HG03097 (cell line): ENCODE data around the gene HMX1.

Experiments
- ATAC-seq: cut with Tn5 transposase; IDR thresholded peaks from one replicate; pipeline ENCODE4 v1.9.1; 2021; ENCODE audit not compliant: unreplicated experiment, low FRiP score

Gene HMX1

DNA sequence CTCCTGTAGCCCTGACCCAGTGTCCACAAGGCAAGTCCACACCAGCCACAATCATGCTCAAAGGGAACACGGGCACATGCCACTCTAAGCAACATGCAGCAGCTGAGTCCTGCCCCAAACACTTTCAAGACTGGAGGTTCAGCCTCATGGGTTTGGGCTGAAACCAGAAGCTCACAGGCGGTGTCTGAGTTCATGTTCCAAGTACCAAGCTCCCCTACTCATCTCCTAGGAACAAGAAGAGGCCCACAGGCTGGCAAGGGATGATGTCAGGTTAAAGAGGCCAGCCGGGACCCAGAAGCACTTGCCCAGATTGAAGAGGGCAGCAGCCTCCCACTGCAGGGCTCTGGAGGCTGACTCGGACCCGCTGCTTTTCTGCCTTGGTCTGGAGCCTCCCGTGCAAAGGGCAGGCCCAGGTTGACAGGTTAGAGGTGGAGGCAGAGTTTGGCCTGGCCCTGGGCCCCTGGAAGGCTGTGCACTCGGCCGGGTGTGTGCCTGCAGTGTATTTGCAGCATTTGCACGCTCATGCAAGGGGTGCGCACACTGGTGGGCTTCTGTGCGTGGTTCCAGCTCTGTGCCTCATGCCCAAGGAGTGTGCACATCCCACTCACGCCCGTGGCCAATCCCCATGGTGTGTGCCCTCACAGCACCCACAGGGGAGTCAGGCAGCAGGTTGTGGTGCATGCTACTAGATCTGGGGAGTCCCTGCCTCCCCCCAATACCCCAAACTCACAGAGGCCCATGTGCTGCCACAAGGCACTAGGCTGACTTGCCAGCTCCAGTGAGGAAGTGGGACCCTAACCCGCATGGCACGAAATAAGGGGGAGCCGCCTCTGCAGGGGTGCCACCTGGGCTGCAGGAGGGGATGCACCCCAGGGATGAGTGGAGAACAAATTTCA is 2.4 kb downstream of the HMX1 start:
- no peak for ATAC-seq

DNA sequence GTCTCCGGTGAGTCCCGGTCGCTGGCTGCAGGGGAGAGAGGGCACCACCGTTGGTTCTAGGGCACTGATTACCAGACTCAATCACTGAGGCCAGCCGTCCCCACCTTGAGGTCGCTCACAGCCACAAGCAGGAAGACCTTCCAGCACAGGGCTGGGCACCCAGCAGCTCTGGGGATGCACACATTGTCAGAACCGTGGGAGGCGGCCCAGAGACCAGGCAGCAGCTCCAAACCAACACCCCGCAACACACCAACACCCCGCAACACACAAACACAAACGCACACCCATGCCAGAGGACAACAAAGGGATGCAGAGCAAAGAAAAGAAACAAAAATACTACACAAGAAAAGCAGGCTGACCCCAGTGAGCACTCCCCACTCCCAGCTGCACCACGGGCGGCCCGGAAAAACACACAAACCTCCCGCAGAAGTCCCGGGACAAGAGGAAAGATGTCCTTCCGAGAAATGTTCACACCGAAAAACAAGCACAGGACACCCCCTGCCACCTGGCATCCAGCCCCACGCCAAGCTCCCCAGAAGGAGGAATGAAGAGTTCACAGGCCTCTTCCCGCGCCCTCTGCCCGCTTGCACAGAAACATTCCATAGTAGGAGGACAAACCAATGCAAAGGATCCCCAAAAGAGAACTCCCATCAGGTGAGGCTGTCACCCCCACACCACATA is 3.2 kb downstream of the HMX1 start:
- no peak for ATAC-seq

DNA sequence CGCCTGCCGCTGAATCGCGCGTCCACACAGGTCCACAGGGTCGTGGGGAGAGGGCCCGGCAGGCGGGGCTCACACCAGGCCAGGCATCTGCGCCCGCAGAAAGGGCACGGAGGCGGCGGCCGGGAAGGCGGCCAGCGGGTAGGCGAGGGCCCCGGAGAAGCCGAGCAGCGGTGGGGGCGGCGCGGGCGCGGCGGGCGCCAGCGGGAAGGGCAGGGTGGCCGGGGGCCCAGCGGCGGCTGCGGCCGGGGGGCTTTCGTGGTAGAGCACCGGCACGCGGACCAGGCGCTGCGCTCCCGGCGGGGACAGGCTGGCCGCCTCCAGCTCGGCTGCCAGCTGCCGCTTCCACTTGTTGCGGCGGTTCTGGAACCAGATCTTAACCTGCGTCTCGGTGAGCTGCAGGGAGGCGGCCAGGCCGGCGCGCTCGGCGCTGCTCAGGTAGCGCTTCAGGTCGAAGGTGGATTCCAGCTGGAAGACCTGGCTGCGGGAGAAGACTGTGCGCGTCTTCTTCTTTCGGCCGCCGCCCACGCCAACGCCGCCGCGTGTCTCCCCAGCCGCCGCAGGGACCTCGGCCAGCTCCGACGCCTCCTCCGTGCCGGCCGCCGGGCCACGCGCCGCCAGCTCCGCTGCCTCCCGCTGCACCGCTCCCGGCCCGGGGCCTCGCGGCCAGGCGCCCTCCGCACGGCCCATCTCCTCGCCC is 3.9 kb downstream of the HMX1 start:
- no peak for ATAC-seq

DNA sequence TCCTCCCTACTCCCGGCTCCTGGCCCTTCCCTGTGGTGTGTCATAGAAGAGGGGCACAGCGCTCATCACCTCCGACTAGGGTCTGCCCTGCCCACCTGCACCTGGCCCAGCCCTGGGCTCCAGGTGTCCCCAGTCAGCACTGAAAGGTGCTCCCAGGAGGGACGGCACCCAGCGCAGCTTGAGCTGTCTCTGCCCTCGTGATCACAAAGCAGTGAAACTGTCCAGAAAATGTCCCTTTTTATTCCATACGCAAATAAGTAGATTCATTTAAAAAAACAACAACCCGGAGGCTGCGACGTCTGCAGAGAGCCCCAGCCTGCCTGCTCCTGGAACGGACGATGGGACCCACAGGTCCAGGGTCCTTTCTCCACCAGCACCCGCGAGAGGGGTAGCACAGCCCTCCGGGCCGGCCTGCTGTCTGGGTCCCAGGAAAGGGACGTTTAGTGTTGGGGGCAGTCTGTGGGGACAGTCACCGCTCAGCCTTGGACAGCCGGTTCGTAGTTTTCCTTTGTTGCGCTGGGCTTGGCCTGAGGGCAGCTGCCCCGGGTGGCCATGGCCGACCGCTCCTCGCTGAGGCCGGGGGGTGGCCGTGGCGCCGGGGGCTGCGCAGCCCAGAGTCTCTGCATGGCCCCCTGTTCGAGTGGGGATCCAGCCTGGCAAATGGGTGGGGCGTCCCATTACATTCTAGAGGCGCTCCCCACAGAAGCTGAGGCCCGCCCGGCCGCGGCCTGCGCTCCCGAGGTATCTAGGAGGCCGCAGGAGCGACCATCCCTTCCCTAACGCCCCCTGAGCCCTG is 4.6 kb downstream of the HMX1 start:
- ATAC-seq = no peak

DNA sequence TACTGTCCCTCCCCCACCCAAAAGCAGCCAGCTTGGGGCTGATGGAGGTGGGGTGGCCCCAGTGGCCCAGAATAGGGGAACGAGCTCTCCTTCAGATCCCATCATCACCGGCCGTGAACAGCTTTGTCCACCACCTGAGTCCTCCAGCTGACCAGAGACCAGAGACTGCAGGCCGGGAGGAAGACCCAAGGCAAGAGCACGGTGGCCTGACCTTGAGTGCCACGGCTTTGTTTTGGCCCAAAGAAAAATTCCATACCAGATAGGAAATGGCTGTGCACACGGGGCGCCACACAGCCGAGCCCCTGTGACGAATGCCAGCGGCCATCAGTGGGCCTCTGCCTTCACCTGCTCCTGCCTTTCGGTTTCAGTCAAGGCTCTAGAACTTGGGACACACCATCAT is 5.2 kb downstream of the HMX1 start:
- ATAC-seq = no peak

DNA sequence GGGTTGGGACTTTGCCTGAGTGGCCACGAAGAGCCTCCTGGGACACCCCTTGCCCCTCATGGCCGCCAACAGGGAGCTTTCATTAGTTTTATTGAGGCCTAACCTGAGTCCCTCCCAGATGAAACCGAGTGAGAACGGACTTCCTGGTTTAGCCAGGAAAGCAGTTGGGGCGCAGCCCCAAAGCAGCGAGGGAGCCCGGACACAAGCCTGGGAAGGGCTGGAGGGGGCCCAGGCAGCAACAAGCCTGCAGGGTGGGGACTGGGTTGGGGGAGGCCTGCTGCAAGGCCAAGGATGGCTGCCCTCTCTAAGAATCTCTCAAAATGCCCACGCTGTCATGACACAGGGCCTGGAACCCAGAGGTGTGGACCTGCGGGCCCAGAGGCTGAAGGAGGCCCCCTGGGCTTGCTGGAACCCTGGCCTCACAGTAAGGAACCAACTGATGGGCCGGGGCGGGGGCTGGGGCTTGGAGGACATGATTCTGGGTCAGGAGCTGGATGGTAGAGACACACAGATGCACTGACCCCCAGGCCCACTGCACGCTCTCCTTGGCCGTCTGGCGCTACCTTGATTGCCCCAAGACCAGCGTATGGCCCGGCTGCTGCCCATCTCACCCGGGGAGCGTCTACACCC is 5.8 kb downstream of the HMX1 start:
- no peak for ATAC-seq

DNA sequence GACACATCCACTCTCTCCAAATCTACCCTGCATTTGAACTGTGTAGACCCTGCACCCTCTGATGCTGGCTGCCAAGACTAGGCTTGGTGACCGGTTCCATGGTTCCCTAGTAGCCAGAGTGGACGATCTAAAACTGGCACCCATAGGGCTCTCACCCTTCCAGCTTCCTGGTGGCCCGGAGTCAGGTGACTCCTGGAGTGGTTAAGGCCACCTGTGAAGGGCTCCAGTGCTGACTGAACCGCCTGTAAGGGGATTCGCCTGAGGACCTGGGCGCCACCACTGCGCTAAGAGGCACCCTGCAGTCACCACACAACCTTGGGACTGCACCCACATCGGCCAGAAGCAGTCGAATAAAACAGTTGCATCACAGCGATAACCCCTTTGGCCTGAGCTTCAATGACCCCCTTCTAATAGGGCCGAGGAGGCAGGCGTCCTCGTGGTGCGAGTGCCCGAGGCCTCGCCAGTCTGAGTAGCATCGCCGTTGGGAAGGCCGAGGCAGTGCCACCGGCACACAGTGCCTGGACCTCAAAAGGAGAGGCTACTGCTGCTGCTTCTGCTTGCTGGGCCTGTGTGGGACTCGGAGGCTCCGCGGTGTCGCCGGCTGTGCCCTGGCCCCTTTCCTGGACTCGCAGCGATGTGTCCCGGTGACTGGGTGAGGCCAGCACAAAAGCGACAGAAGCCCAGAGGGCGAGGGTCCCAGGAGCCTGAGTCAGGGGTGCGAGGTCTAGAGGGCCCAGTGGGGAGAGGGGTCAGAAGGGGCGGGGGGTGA is 6.5 kb downstream of the HMX1 start:
- ATAC-seq = no peak

DNA sequence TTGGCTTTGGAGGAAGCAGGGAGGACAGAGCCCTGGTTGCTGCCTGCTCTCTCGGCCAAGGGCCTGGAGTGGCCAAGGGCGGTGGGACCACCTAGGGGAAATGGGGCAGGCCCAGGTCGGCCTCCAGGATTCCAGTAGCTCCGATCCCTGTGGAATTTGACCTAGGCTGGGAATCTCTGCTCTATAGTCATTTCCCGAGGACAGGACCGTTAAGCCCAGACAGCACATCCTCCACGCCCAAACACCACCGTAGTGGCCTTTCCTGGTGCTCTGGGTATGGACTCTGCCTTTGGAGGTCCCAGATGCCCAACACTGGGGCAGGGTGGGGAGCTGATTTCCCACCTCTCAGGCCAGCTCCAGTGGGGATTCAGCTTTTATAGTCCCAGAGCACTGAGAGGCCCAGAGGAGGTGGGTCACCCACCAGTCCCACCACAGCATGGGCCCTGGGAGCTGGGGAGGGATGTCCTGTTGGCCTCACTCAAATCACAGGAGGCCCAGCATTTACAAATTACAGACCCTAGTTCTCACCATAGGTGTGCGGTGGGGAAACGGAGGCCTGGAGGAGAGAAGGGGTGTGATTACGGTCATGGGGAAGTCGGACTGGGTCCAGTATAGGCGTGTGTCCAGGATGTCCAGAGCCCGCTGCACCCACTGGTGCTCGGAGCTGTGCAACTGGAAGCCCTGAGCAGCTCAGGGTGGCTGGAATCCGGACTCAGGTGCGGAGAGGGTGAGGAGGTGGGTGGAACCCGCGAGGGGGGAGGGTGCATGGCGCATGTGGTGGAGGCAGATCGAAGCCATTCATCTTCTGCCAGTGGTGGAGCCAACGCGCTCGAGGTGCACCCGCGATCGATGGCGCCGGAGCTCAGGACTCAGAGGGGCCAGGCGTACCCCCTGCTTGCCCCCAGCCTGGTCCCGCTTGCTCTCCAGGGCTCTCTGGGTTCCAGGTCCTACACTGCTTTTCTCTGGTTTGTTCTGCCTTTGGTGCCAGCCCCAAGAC is 7.7 kb downstream of the HMX1 start:
- ATAC-seq = no peak

DNA sequence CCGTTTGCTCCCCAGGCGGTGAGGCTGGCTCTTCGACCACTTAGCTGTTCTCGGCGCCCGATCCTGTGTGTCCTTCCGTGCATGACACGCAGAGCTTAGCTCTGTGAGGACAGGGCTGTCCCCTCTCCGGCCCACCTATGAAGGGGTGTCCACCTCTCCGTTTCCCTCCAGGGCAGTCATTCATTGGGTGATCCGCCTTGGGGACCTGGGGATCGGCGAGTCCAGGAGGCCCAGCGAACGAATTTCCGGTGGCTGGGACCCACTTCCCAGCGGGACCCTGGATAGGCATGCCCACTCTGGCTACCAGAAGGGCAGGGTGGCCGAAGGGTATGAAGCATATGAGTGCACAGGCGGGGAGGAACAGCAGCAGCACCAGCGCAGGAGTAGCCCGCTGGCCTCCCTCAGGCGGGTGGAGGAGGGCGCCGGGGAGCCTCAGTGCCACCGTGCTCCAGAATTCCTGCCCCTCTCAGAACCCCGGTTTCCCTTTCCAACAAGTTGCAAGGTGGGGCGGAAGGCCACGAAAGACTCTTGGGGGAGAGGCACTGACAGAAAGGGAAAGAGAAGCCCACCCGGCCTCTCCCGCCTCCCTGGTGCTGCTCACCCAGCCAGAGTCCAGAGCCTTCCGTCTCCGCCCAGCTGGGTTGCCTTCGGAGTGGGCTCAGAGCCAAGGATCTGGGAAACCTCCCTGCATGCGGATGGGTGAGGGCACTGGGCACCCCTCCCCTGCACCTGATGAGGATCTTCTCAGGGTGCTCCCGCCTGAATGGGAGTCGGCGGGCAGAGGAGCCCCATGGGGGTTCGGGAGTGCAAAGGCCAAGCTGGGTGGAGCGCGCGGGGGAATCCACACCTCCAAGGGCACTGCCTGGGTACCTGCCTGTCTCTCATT is 8.6 kb downstream of the HMX1 start:
- no peak for ATAC-seq

DNA sequence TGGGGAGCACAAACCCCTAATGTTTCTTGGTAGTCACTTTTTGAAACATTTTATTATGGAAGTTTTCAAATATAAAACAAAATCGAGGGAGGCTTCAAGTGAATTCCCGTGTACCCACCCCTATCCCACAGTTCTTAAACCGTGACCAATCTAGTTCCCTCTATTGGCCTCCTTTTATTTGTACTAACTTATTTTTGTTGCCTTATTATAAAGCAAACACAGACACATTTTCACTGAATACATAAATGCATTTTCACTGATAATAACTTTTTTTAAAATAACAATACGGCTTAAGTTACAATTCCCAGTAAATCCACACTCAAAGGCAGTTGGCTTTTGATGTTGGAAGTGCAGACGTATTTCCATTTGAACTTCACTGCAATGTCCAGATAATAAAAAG is 9.3 kb downstream of the HMX1 start:
- ATAC-seq = no peak

DNA sequence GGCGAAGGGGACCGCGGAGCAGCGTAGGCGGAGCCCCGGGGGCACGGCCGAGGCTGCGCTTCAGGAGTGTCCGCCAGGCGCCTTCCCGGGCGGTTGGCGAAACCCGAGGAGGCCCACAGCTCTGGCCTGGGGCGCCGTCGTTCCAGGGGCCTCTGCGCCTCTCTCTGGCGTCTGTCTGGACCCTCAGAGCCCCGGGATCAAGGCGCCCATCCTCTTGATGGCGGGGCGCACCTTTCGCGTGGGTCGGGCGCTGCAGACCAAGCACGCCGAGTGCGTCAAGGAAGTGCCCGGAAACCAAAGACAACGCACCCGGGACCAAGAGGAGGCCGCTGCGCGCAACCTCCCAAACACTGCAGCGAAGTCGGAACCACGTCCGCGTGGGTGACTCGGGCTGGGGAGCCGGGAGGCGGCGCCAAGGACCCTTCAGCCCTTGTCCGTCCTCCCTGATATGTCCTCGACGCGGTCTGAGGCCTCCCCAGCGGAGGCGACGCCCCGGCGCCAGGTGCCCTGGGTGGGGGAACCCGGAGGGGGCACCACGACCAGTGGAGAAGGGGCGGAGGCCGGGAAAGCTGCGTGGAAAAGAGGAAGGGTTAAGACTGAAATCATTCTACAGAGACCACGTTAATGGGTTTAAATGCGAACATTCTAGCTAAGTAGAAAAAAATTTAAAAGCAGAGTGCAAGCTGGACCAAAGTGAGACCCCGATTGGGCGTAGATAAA is 9.9 kb downstream of the HMX1 start:
- ATAC-seq = no peak

DNA sequence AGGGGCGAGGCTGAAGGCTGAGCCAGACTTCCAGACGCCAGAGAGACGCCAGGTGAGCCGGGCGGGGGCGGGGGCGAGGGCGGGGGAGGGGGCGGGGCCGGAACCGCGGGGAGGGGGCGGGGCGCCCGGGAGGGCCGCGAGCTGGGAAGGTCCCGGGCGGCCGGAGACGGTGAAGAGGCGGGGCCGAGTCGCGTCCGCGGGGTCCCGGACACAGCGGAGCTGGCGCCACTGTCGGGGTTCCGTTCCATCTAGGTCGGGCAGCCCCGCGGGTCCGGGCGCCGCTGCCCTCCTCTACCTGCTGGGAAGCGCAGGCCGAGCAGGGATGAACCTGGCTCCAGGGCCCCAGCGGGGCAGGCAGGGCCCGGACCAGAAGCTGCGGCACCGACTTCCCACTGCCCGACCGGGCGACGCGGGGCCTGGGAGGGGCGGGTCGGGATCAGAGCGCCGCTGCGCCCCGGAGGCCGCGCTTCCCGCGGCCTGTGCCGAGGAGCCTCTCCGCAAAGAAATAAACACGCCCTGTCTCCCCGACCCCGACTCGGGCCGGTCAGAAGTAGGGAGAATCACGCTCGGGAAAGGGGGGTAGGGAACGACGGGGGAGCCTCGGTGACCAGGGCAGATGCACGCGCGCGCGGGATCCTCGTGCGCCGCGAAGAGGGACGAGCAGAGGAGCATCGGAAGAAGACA is 10.6 kb downstream of the HMX1 start:
- ATAC-seq = no peak

DNA sequence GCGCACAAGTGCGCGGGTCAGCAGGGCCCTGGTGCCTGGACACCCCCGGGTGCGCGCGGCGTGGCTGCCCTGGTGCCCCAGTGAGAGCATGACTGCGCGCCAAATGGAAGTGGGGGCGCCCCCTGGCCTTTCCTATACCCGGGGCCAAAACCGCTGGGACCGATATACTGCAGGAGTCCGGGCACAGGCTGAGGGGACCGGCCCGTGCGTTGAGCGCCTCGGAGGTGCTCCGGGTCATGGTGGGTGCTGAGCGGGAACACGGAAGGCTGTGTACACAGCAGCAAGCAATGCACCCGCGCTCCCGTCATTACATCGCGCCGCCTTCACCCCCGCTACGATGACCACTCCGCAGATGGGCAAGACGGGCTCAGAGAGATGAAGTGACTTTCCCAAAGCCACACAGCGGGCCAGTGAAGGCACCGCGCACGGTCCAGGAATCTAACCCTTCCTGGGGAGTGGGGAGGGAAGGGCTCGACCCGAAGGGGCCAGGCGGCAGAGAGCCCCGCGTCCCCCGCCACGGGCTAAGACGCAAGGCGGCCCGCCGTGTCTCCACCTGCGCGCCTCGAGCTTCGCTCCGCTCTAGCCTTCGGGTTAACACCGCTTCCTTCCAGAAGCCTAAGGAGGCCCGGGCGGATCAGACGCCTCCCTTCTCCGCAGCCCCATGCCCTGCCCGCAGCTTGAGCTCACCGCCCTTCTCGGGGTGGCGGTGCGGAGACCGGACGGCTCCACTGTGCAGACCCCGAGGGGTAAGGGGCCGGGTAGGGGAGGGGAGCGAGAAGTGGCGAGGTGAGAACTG is 11.3 kb downstream of the HMX1 start:
- ATAC-seq = no peak

DNA sequence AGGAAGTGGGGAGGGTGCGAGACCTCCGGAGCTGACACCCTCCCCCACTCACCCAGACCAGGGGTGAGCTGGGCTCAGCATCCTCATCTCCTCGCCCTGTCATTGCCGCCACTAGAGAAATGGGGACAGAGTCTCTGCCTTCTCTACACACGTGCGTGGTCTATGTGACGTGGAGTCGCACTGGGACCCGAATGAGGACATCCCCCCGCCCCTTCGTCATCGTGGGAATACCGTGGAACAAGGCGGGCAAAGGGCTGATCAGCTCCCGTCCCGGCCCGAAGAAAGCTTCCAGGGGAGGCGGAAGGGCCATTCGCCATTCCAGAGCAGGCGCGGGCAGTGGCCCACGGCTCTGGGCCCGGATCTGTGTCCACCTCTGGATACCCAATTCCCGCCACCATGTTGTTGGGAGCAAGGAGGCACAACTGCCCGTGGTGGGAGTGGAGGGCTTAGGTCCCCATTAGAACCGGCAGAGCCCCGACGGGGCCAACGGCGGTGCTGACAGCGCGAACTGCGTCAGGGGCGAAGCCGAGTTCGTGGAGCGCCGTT is 12.0 kb downstream of the HMX1 start:
- no peak for ATAC-seq

DNA sequence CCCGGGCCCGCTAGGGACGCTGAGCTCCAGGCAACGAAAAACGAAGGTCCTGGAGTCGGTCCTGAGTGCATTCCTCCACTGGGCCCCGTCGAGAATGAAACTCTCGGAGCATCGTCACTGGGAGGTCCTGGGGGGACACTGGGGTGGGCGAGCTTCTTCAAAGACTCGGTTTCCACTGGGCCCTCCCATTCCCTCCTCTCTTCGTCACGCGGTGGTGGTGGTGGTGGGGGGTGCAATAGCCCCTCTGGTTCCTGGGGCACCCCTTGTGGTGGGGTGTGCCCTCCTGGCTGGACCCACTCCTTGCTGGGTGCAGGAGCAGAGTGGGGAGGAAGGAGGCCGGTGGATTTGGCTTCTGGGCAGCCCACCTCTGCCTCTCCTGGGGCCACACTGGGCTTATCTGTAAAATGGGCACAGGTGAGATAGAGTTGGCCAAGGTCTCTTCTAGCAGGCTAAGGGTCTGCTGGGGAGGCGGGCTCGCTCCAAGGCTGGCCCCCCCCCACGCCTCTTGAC is 12.9 kb downstream of the HMX1 start:
- ATAC-seq = no peak
